PC-9 (cell line): ENCODE measurements around the gene LCAT.

Experiments
- CTCF ChIP-seq: fragments of 200-600 bp; sonication (generic); conservative IDR thresholded peaks from 2 replicates; pipeline ENCODE4 v1.6.1; 2017; ENCODE audit warnings: mixed run types, antibody characterized with exemption, mild to moderate bottlenecking, moderate library complexity
- EZH2 ChIP-seq: fragments of 200-600 bp; sonication (generic); IDR thresholded peaks from 2 replicates; pipeline ENCODE4 v1.8.0; 2017; ENCODE audit warnings: antibody characterized with exemption, low read depth

- TF ChIP-seq CTCF, result no peak
- TF ChIP-seq EZH2, result no peak
Measured at GRCh38 chr16:67941469-67942199, 2.3 kb downstream of the LCAT start.
